ENCODE data around the gene ADAP1.

DNA sequence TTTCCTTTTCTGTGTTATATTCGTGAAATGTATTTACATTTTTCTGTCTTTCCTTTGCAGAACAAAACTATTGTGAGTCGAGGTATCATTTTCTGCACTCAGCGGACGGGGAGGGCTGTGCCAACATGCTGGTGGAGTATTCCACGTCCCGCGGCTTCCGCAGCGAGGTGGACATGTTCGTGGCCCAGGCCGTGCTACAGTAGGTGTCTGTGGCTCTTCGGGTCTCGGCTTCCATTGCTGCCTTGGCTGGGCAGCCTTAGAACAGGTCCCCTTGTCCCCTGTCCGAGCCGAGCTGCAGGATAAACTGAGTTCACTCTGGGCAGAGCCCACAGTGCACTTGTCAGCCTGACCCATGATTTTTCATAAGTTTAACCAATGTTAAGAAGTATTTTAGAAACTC, 63.6 kb downstream of the ADAP1 start:
- TF ChIP-seq, protein P1, sequence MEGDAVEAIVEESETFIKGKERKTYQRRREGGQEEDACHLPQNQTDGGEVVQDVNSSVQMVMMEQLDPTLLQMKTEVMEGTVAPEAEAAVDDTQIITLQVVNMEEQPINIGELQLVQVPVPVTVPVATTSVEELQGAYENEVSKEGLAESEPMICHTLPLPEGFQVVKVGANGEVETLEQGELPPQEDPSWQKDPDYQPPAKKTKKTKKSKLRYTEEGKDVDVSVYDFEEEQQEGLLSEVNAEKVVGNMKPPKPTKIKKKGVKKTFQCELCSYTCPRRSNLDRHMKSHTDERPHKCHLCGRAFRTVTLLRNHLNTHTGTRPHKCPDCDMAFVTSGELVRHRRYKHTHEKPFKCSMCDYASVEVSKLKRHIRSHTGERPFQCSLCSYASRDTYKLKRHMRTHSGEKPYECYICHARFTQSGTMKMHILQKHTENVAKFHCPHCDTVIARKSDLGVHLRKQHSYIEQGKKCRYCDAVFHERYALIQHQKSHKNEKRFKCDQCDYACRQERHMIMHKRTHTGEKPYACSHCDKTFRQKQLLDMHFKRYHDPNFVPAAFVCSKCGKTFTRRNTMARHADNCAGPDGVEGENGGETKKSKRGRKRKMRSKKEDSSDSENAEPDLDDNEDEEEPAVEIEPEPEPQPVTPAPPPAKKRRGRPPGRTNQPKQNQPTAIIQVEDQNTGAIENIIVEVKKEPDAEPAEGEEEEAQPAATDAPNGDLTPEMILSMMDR (IDR thresholded peaks at IDR 0.05; ENCODE audit: borderline replicate concordance, extremely low read depth, low read length, poor library complexity, severe bottlenecking): no peak
- TF ChIP-seq EZH2 (IDR thresholded peaks at IDR 0.05; ENCODE audit: borderline replicate concordance, low read depth, low read length, severe bottlenecking): no peak

Measured in DND-41 (cell line).